NCI-H510A (cell line): Measurements from ENCODE around the gene GJA5.

Experiments used
- DNase-seq: peaks from one replicate; lab custom pipeline; 2025; lab: John Stamatoyannopoulos, UW

GJA5 gene

GRCh38 chr1:147729315-147729714 lies 31.1 kb downstream of the GJA5 start:
- no peak for DNase-seq

DNA sequence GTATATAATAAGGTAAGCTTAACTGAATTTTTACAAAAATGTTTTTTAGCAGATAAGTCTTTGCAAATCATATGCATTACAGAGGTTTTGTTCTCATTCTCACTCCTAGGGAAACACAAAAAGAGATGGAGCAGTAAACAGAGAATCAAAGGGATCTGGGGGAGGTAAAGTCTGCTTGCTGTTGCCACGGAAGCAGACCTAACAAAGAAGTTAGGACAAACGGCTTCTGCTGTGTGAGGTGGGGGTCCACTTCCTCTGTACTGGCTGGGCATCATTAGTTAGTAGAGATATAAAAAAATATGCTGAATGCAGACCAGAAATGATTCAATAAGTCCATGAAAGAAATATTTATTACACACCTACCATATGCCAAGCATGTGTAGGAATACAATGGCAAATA lies 34.2 kb downstream of the GJA5 start:
- DNase-seq = no peak

GRCh38 chr1:147725685-147726084 lies 34.7 kb downstream of the GJA5 start:
- DNase-seq = no peak

GRCh38 chr1:147723691-147724323 lies 36.6 kb downstream of the GJA5 start:
- no peak for DNase-seq

GRCh38 chr1:147722124-147722523 lies 38.3 kb downstream of the GJA5 start:
- no peak for DNase-seq

DNA sequence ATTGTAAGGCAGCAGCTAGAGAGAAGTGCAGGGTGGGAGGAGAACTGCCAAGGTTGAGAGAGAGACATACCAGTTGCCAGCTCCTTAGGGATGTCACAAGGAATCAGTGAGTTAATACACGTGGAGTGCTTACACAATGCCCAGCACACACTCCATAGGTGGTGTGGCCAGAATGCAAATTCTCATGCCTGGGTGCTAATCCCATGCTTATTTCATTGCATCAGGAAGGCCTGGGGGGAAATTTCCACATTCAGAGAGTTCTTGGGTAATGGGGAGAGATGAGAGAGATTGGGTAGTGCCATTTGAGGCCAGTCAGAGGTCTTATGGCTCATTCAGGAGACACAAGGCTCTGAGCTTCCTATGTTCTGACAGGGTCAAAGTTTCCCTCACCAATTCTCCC lies 38.7 kb downstream of the GJA5 start:
- DNase-seq = no peak

DNA sequence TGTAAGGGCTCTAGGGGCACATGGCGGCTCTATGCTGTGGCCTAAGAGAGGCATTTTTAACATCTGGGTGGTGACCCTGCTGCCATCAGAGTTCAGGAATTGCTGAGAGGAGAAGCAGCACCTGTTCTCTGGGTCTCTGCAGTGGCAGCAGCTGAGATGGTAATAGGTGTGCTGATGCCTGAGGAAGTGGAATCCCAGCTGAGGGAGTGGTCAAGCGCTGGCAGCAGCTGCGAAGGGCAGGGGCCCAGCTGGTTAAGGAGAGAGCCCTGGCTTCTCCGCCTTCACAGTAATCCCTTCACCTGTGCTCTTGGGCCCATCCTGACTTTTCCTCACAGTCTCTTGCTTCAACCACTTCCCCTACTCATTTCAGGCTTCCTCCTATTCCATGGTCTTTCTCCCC lies 39.8 kb downstream of the GJA5 start:
- DNase-seq = peak; percentile 44

- DNase-seq = no peak
Observed at GRCh38 chr1:147719711-147720225, 40.6 kb downstream of the GJA5 start.

- peak; percentile 35 for DNase-seq
Observed at GRCh38 chr1:147719029-147719698, 41.2 kb downstream of the GJA5 start.

DNA sequence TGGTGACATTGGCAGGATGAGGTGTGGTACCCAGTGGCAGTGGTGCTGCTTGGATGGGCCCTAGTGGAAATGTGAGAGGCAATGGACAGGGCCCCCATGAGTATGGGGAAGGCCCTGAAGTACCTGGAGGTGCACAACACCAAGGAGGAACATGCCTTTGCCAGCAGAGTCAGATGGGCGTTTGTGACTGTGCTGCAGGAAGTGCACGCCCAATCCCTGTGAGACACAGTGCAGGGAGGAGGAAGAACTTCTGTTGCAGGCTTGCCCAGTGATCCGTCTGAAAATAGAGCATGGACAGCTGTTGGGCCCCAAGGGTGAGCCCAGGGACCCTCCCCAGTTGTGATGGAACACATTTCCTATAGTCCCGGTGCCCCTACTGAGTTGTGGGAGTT lies 42.7 kb downstream of the GJA5 start:
- DNase-seq = no peak

DNA sequence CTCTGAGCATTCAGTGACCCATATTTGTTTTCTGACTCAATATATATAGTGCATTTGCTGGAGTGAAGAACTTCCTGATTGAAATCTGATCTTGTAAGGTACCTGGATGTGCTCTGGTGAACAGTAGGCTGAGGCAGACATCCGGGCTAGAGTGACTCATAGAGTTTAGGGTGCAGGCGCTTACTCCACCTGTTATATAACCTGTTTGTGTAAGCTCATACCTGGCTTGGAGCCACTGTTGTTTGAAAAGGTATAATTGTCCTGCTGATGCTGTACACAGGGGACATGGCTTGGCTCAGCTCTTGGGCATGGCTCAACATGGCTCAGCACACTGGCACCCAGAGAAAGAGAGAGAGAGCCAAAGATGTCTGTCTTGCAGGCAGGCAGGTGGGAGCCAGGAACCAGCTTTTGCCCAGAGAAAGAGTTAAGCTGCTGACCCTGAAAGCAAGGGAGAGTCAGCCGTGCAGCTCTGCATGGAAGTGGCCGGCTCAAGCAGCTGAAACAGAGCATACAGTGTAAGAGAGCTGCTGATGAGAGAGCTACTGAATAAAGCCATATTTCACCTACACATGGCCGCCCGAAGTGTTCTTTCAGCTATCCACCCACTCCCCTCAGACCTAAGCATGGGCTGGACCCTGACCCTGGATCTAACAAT lies 43.2 kb downstream of the GJA5 start:
- peak; percentile 80 for DNase-seq

DNA sequence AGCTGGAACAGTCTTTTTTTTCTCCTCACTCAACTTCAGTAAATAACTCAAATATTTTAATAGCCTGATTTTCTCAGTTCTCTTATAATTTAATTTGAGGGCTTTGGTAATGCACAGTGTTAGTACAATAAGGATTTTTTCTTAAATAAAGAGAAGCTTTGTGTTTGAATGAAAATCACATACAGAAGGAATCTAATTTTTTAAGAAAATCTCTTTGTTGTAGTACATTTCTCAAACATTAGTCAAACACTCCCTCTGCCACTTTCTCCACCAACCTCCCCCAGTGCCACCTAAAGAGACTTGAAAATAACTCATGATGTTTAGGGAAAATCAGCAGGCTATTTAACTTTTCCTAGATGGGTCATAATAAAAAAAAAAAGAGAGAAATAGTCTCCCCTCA lies 47.8 kb downstream of the GJA5 start:
- no peak for DNase-seq
